Natural killer cell (primary cell): Measurements from ENCODE around the gene SPATA2. TPM values are rescaled to one million over a fixed set of nuclear protein-coding genes. Genes with fewer than 3 reads are reported as not detected.
"Not testable (repeated sequence)": the region's sequence is repeated elsewhere in the genome, so short reads cannot be mapped to it uniquely, and the experiment has no call there.

ENCODE experiments used
- ATAC-seq, 3 donors: fragments of 150-1000 bp in 2 of 3; fragments of 200-7000 bp in 1 of 3; cut with Tn5 transposase; 1 replicate in 1 of 3; 2 replicates in 2 of 3; pipeline ENCODE4 v1.10.0; 2021; ENCODE audit warnings: mild to moderate bottlenecking in 2 of 3, moderate library complexity in 2 of 3
- DNase-seq, 2 donors: peaks; one replicate each; pipeline versions ENCODE4 v3.0.0 to v3.0.0-alpha.2; 2013 to 2021; ENCODE audit warnings: mixed read lengths in 1 of 2
- H3K27ac ChIP-seq: one replicate; pipeline ENCODE4 v1.5.1; 2013; ENCODE audit warnings: mild to moderate bottlenecking, low read length
- H3K27me3 ChIP-seq: one replicate; pipeline ENCODE4 v1.6.1; 2013; ENCODE audit warnings: low read length; ENCODE audit not compliant: control insufficient read depth, insufficient read depth
- H3K36me3 ChIP-seq: one replicate; pipeline ENCODE4 v1.6.1; 2013; ENCODE audit warnings: low read length; ENCODE audit not compliant: control insufficient read depth, insufficient read depth
- H3K4me1 ChIP-seq: one replicate; pipeline ENCODE4 v1.6.1; 2013; ENCODE audit warnings: low read length; ENCODE audit not compliant: control insufficient read depth, insufficient read depth
- H3K4me3 ChIP-seq: one replicate; pipeline ENCODE4 v1.5.1; 2013; ENCODE audit warnings: low read length
- H3K9me3 ChIP-seq: one replicate; pipeline ENCODE4 v1.6.1; 2013; ENCODE audit warnings: low read length; ENCODE audit not compliant: control insufficient read depth, insufficient read depth
- H3K27ac Mint-ChIP-seq, 2 donors: one replicate each; pipeline ENCODE4 v1.8.0; 2022; ENCODE audit warnings: mild to moderate bottlenecking in 2 of 2, mixed read lengths in 2 of 2, moderate library complexity in 1 of 2
- H3K27me3 Mint-ChIP-seq, 2 donors: one replicate each; pipeline ENCODE4 v1.8.0; 2022; ENCODE audit warnings: low read depth in 2 of 2, mixed read lengths in 2 of 2
- H3K36me3 Mint-ChIP-seq: one replicate; pipeline ENCODE4 v1.8.0; 2022; ENCODE audit warnings: mixed read lengths
- H3K4me1 Mint-ChIP-seq, 2 donors: one replicate each; pipeline ENCODE4 v1.8.0; 2022; ENCODE audit warnings: mixed read lengths in 2 of 2
- H3K4me3 Mint-ChIP-seq: one replicate; pipeline ENCODE4 v1.8.0; 2022; ENCODE audit warnings: mild to moderate bottlenecking, moderate library complexity, mixed read lengths
- H3K9me3 Mint-ChIP-seq, 2 donors: one replicate each; pipeline ENCODE4 v1.8.0; 2022; ENCODE audit warnings: mixed read lengths in 2 of 2
- WGBS: methylation state at CpG from one replicate; pipeline ENCODE4 v1.1.7; 2013; ENCODE audit warnings: missing lambda C conversion rate; ENCODE audit not compliant: insufficient coverage; 5-methylcytosine and 5-hydroxymethylcytosine counted together
- intact Hi-C: fragments of 100-400 bp; cut with micrococcal nuclease; formaldehyde crosslinking; loops from one replicate; pipeline ENCODE4 v1.14.2; 2022
- total RNA-seq, 4 donors: library from RNA; stranded (reverse); fragments of 120-200 nt in 1 of 4; gene quantifications; one replicate each; pipeline versions ENCODE4 v1.2.3 to v1.2.4, GENCODE V29; 2013 to 2022
- TF ChIP-seq, protein P1 (sequence below): fragments of 200-600 bp; IDR thresholded peaks from one replicate; pipeline ENCODE4 v1.8.0; 2022; ENCODE audit warnings: antibody characterized with exemption

Gene SPATA2
- total RNA-seq, 3 donors from 2014 or later (not counting 1 experiment from before 2014, with no cell fraction given) = 16.4 to 25.8 (median 25.1) TPM

DNA sequence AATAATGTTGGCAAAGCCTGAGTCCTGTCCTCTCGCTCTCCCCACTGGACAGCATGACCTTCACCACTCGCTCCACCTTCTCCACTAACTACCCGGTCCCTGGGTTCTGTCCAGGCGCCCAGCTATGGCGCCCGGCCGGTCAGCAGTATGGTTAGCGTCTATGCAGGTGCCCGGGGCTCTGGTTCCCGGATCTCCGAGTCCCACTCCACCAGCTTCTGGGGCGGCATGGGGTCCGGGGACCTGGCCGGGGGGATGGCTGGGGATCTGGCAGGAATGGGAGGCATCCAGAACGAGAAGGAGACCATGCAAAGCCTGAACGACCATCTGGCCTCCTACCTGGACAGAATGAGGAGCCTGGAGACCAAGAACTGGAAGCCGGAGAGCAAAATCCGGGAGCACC lies 41.4 kb upstream of the SPATA2 start:
- Histone ChIP-seq H3K27ac (no peak overlapping the region), H3K9me3 (no peaks in the 10 kb centered on the region), H3K27me3 (no peaks in the 10 kb centered on the region), H3K4me1 (no peaks in the 10 kb centered on the region), H3K36me3 (peaks cover 37% of the 10 kb centered on the region), H3K4me3 (no peak overlapping the region)
- peak overlapping the region in 1 of 2 donors; percentile 22 for H3K27ac Mint-ChIP-seq
- ATAC-seq (no peak), DNase-seq (no peak)
- WGBS = 98% methylated on average over 18 of the region's 18 CpGs
- peaks cover 9% of the 10 kb centered on the region for H3K36me3 Mint-ChIP-seq
- H3K27me3 Mint-ChIP-seq = no peaks in the 10 kb centered on the region
- TF ChIP-seq, protein P1, sequence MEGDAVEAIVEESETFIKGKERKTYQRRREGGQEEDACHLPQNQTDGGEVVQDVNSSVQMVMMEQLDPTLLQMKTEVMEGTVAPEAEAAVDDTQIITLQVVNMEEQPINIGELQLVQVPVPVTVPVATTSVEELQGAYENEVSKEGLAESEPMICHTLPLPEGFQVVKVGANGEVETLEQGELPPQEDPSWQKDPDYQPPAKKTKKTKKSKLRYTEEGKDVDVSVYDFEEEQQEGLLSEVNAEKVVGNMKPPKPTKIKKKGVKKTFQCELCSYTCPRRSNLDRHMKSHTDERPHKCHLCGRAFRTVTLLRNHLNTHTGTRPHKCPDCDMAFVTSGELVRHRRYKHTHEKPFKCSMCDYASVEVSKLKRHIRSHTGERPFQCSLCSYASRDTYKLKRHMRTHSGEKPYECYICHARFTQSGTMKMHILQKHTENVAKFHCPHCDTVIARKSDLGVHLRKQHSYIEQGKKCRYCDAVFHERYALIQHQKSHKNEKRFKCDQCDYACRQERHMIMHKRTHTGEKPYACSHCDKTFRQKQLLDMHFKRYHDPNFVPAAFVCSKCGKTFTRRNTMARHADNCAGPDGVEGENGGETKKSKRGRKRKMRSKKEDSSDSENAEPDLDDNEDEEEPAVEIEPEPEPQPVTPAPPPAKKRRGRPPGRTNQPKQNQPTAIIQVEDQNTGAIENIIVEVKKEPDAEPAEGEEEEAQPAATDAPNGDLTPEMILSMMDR = no peak
- H3K9me3 Mint-ChIP-seq = no peaks in the 10 kb centered on the region
- H3K4me3 Mint-ChIP-seq = no peak overlapping the region
- intact Hi-C loops = no loop called here
- no peaks in the 10 kb centered on the region for H3K4me1 Mint-ChIP-seq

DNA sequence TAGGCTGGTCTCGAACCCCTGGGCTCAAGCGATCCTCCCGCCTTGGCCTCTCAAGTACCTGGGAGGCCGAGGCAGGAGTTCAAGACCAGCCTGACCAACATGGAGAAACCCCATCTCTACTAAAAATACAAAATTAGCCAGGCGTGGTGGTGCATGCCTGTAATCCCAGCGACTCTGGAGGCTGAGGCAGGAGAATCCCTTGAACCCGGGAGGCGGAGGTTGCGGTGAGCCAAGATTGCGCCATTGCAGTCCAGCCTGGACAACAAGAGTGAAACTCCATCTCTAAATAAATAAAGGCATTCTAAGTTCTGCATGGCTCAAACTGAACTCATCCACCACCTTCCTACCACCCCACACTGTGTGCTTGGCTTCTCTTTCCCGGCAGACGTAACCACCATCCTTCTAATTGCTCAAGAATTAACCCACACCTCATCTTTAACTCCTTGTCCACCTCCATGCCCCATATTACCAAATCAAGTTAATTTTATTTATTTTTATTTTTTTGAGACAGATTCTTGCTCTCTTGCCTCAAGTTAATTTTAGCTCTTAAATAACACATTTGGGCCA lies 40.6 kb upstream of the SPATA2 start:
- H3K27ac ChIP-seq, intact Hi-C loops, H3K4me3 Mint-ChIP-seq, H3K27me3 ChIP-seq, ATAC-seq, H3K4me1 Mint-ChIP-seq, H3K4me1 ChIP-seq, H3K9me3 Mint-ChIP-seq, H3K27me3 Mint-ChIP-seq, H3K4me3 ChIP-seq, DNase-seq, H3K36me3 Mint-ChIP-seq, H3K27ac Mint-ChIP-seq, H3K9me3 ChIP-seq: not testable (repeated sequence)
- 95% methylated on average over 12 of the region's 12 CpGs for WGBS
- H3K36me3 ChIP-seq = peaks cover 42% of the 10 kb centered on the region

DNA sequence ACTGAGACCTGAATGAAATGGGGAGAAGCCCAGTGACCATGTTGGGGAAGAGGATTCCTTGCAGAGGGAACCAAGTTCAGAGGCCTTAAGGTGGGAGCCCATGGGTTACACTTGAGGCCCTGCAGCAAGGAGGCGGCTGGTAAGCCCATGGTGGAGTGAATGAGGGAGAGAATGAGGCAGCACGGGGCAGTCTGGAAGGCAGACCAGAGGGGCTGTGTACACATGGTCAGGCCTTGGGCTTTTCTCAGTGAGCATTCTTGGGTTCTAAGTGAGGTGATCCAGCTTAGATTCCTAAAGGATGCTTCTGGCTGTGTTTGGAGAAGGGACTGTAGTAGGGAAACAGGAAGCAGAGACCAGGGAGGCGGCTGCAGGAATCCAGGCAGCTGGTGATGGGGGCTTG lies 39.8 kb upstream of the SPATA2 start:
- H3K4me3 Mint-ChIP-seq = no peak overlapping the region
- intact Hi-C loops = no loop called here
- DNase-seq = no peak
- no peak overlapping the region for H3K27ac Mint-ChIP-seq
- H3K4me1 Mint-ChIP-seq = no peaks in the 10 kb centered on the region
- no peak overlapping the region for H3K27ac ChIP-seq
- no peak for ATAC-seq
- H3K27me3 Mint-ChIP-seq = no peaks in the 10 kb centered on the region
- peaks cover 48% of the 10 kb centered on the region for H3K36me3 ChIP-seq
- no peaks in the 10 kb centered on the region for H3K4me1 ChIP-seq
- WGBS = 98% methylated on average over 3 of the region's 3 CpGs
- no peaks in the 10 kb centered on the region for H3K27me3 ChIP-seq
- TF ChIP-seq, protein P1 = no peak
- no peaks in the 10 kb centered on the region for H3K9me3 Mint-ChIP-seq
- no peak overlapping the region for H3K4me3 ChIP-seq
- peaks cover 9% of the 10 kb centered on the region for H3K36me3 Mint-ChIP-seq
- H3K9me3 ChIP-seq = no peaks in the 10 kb centered on the region

DNA sequence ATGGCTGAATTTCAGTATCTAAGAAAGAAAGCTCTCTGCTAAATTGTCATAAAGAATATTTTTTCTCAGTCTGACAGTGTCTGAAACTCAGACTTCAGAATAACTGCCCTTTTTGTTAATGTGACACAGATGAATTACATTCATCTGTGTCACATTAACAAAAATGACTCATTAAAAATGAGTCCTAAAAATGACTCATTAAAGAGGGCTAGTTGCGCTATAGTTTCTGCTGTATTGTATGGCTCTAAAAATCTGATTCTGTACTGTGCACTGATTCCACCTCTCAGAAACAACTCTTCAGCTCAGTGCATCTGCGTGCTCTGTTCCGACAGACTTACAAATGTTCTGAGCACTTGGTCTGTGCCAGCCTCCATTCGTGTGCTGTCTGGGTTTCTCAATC lies 35.8 kb upstream of the SPATA2 start:
- Histone ChIP-seq H3K27me3 (no peaks in the 10 kb centered on the region), H3K36me3 (peaks cover 68% of the 10 kb centered on the region), H3K9me3 (no peaks in the 10 kb centered on the region), H3K4me1 (no peaks in the 10 kb centered on the region), H3K4me3 (no peak overlapping the region), H3K27ac (no peak overlapping the region)
- ATAC-seq (no peak), DNase-seq (no peak)
- intact Hi-C loops = no loop called here
- peaks cover 9% of the 10 kb centered on the region for H3K36me3 Mint-ChIP-seq
- TF ChIP-seq, protein P1 = no peak
- H3K4me3 Mint-ChIP-seq = no peak overlapping the region
- H3K9me3 Mint-ChIP-seq = no peaks in the 10 kb centered on the region
- no peaks in the 10 kb centered on the region for H3K27me3 Mint-ChIP-seq
- 94% methylated on average over 4 of the region's 4 CpGs for WGBS
- peaks cover 0 to 5% of the 10 kb centered on the region in 2 donors for H3K4me1 Mint-ChIP-seq
- H3K27ac Mint-ChIP-seq = peak overlapping the region in 1 of 2 donors; percentile 32
